WTC11 (cell line): ENCODE measurements around the gene THSD7B. TPM values are rescaled to one million over a fixed set of nuclear protein-coding genes. Genes with fewer than 3 reads are reported as not detected.

Experiments
- ATAC-seq: fragments of 200-7000 bp; cut with Tn5 transposase; 2 replicates; pipeline ENCODE4 v1.10.0; 2021; ENCODE audit warnings: mild to moderate bottlenecking, moderate library complexity
- CTCF ChIA-PET: fragments of 300-600 bp; sonication (Branson Sonifier 250); formaldehyde crosslinking; loops from one replicate; lab custom pipeline; 2021; ENCODE audit warnings: antibody characterized with exemption; lab: Charles Lee
- POLR2A ChIA-PET: fragments of 350-600 bp; sonication (Branson Sonifier 250); formaldehyde crosslinking; loops from one replicate; lab custom pipeline; 2021; ENCODE audit warnings: antibody characterized with exemption; lab: Charles Lee
- DNase-seq: peaks from one replicate; pipeline ENCODE4 v3.0.0; 2021; ENCODE audit warnings: low spot score
- H3K27ac Mint-ChIP-seq: 2 replicates; pipeline ENCODE4 v1.8.0; 2021; ENCODE audit warnings: mixed read lengths
- H3K27me3 Mint-ChIP-seq: 2 replicates; pipeline ENCODE4 v1.8.0; 2021; ENCODE audit warnings: low read depth, mild to moderate bottlenecking, moderate library complexity, mixed read lengths
- H3K36me3 Mint-ChIP-seq: 2 replicates; pipeline ENCODE4 v1.8.0; 2021; ENCODE audit warnings: mixed read lengths
- H3K4me1 Mint-ChIP-seq: 2 replicates; pipeline ENCODE4 v1.8.0; 2022; ENCODE audit warnings: mixed read lengths
- H3K4me3 Mint-ChIP-seq: 2 replicates; pipeline ENCODE4 v1.8.0; 2021; ENCODE audit warnings: mild to moderate bottlenecking, moderate library complexity, mixed read lengths
- H3K9me3 Mint-ChIP-seq: 2 replicates; pipeline ENCODE4 v1.8.0; 2021; ENCODE audit warnings: mixed read lengths
- CREB1 ChIP-seq: sonication (generic); formaldehyde crosslinking; IDR thresholded peaks from 2 replicates; pipeline ENCODE4 v1.8.0; 2023; ENCODE audit warnings: mild to moderate bottlenecking, missing genetic modification reagents
- ELF4 ChIP-seq: sonication (generic); formaldehyde crosslinking; IDR thresholded peaks from 2 replicates; pipeline ENCODE4 v1.8.1; 2022; ENCODE audit warnings: low read depth, mild to moderate bottlenecking, moderate library complexity, missing genetic modification reagents
- ESRRA ChIP-seq: sonication (generic); formaldehyde crosslinking; IDR thresholded peaks from 2 replicates; pipeline ENCODE4 v1.8.1; 2022; ENCODE audit warnings: mild to moderate bottlenecking, missing genetic modification reagents, borderline replicate concordance
- FOXK1 ChIP-seq: sonication (generic); formaldehyde crosslinking; IDR thresholded peaks from 2 replicates; pipeline ENCODE4 v1.8.0; 2022; ENCODE audit warnings: mild to moderate bottlenecking, moderate library complexity, missing genetic modification reagents
- GRHL2 ChIP-seq: fragments of 250-450 bp; sonication (Bioruptor Pico); IDR thresholded peaks from 2 replicates; pipeline ENCODE4 v1.8.0; 2022; ENCODE audit warnings: mild to moderate bottlenecking, moderate library complexity; ENCODE audit not compliant: insufficient replicate concordance, severe bottlenecking
- NFYB ChIP-seq: sonication (generic); formaldehyde crosslinking; conservative IDR thresholded peaks from 2 replicates; pipeline ENCODE4 v1.8.0; 2022; ENCODE audit warnings: low read depth, missing genetic modification reagents
- OVOL2 ChIP-seq: fragments of 250-450 bp; sonication (Bioruptor Pico); IDR thresholded peaks from 2 replicates; pipeline ENCODE4 v1.9.0; 2021; ENCODE audit warnings: mild to moderate bottlenecking, borderline replicate concordance
- SMAD4 ChIP-seq: sonication (generic); formaldehyde crosslinking; IDR thresholded peaks from 2 replicates; pipeline ENCODE4 v1.8.0; 2022; ENCODE audit warnings: mild to moderate bottlenecking, missing genetic modification reagents
- SOX15 ChIP-seq: fragments of 250-450 bp; sonication (Bioruptor Pico); IDR thresholded peaks from 2 replicates; pipeline ENCODE4 v1.9.0; 2021; ENCODE audit warnings: mild to moderate bottlenecking
- TEAD1 ChIP-seq: sonication (generic); formaldehyde crosslinking; IDR thresholded peaks from 2 replicates; pipeline ENCODE4 v1.8.0; 2022; ENCODE audit warnings: mild to moderate bottlenecking, missing genetic modification reagents
- TEAD4 ChIP-seq: sonication (generic); formaldehyde crosslinking; IDR thresholded peaks from 2 replicates; pipeline ENCODE4 v1.8.0; 2022; ENCODE audit warnings: mild to moderate bottlenecking, missing genetic modification reagents
- ZNF219 ChIP-seq: sonication (generic); formaldehyde crosslinking; IDR thresholded peaks from 2 replicates; pipeline ENCODE4 v1.8.0; 2023; ENCODE audit warnings: missing genetic modification reagents, mild to moderate bottlenecking, borderline replicate concordance
- ZNF317 ChIP-seq: sonication (generic); formaldehyde crosslinking; IDR thresholded peaks from 2 replicates; pipeline ENCODE4 v1.8.1; 2023; ENCODE audit warnings: low read depth, mild to moderate bottlenecking, moderate library complexity, missing genetic modification reagents, borderline replicate concordance
- ZNF423 ChIP-seq: fragments of 250-450 bp; sonication (Bioruptor Pico); IDR thresholded peaks from 2 replicates; pipeline ENCODE4 v2.1.2; 2022; ENCODE audit warnings: mild to moderate bottlenecking, moderate library complexity
- ZNF671 ChIP-seq: fragments of 250-450 bp; sonication (Bioruptor Pico); IDR thresholded peaks from 2 replicates; pipeline ENCODE4 v1.8.0; 2021; ENCODE audit warnings: mild to moderate bottlenecking
- total RNA-seq: library from RNA; stranded (reverse); gene quantifications from 3 replicates; pipeline ENCODE4 v1.2.3, GENCODE V29; 2021
- TF ChIP-seq, protein P1 (sequence below): sonication (generic); formaldehyde crosslinking; IDR thresholded peaks from 2 replicates; pipeline ENCODE4 v1.8.1; 2023; ENCODE audit warnings: mild to moderate bottlenecking, missing genetic modification reagents
- TF ChIP-seq, protein P2 (sequence below): sonication (generic); formaldehyde crosslinking; IDR thresholded peaks from 2 replicates; pipeline ENCODE4 v1.8.0; 2022; ENCODE audit warnings: missing genetic modification reagents
- TF ChIP-seq, protein P3 (sequence below): fragments of 250-450 bp; sonication (Bioruptor Pico); IDR thresholded peaks from 2 replicates; pipeline ENCODE4 v1.8.0; 2021; ENCODE audit warnings: mild to moderate bottlenecking
- TF ChIP-seq, protein P4 (sequence below): sonication (generic); formaldehyde crosslinking; IDR thresholded peaks from 2 replicates; pipeline ENCODE4 v1.8.1; 2022; ENCODE audit warnings: mild to moderate bottlenecking, missing genetic modification reagents, moderate library complexity, borderline replicate concordance
- TF ChIP-seq, protein P5 (sequence below): sonication (generic); formaldehyde crosslinking; IDR thresholded peaks from 2 replicates; pipeline ENCODE4 v1.8.0; 2023; ENCODE audit warnings: missing genetic modification reagents, mild to moderate bottlenecking, borderline replicate concordance

THSD7B gene
- total RNA-seq, 1 experiment from 2014 or later = 2.9 TPM

DNA sequence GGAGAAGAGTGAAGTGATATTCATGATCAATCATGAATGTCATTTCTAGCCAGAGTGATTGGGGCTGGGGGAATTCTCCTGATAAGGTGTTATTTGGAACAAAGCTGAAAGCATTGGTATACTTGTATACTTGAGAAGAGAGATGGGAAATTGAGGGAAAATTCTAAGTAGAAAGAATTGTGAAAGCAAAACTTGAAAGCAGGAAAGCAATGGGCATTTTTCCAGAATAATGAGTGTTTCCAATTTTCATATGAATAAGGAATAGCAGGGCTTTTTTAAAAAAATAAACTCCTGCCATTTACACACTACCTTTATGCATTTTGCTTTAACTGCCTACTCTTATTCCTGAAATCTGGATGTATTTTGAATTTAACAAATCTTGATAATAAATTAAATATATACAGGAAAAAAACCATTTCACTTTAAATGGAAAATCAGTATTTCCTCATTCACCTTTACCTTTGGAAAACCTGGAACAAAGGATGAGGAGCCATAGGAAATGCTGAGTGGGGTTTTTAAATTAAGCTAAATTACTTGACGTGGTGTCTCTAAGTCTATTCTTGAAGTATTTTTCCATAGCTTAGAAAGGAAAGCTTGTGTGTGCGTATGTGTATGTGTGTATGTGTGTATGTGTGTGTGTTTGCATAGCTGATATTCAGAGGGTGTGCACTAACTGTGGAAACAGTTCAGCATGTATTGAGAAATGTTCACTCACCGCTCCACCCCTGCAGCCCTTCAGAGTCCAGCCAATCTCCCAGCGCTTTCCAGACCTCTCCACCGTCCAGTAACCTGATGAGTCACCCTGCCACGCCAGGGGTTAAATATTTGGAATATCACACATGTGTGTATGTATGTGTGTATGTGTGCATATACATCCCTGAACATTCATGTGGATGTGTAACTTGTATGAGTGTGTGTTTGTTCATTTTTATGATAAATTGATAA, 427.3 kb downstream of the THSD7B start:
- DNase-seq = no peak
- H3K4me3 Mint-ChIP-seq = no peak overlapping the region
- TF ChIP-seq, protein P1, sequence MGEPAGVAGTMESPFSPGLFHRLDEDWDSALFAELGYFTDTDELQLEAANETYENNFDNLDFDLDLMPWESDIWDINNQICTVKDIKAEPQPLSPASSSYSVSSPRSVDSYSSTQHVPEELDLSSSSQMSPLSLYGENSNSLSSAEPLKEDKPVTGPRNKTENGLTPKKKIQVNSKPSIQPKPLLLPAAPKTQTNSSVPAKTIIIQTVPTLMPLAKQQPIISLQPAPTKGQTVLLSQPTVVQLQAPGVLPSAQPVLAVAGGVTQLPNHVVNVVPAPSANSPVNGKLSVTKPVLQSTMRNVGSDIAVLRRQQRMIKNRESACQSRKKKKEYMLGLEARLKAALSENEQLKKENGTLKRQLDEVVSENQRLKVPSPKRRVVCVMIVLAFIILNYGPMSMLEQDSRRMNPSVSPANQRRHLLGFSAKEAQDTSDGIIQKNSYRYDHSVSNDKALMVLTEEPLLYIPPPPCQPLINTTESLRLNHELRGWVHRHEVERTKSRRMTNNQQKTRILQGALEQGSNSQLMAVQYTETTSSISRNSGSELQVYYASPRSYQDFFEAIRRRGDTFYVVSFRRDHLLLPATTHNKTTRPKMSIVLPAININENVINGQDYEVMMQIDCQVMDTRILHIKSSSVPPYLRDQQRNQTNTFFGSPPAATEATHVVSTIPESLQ (CRISPR knock-in tag) = no peak
- TF ChIP-seq, protein P2, sequence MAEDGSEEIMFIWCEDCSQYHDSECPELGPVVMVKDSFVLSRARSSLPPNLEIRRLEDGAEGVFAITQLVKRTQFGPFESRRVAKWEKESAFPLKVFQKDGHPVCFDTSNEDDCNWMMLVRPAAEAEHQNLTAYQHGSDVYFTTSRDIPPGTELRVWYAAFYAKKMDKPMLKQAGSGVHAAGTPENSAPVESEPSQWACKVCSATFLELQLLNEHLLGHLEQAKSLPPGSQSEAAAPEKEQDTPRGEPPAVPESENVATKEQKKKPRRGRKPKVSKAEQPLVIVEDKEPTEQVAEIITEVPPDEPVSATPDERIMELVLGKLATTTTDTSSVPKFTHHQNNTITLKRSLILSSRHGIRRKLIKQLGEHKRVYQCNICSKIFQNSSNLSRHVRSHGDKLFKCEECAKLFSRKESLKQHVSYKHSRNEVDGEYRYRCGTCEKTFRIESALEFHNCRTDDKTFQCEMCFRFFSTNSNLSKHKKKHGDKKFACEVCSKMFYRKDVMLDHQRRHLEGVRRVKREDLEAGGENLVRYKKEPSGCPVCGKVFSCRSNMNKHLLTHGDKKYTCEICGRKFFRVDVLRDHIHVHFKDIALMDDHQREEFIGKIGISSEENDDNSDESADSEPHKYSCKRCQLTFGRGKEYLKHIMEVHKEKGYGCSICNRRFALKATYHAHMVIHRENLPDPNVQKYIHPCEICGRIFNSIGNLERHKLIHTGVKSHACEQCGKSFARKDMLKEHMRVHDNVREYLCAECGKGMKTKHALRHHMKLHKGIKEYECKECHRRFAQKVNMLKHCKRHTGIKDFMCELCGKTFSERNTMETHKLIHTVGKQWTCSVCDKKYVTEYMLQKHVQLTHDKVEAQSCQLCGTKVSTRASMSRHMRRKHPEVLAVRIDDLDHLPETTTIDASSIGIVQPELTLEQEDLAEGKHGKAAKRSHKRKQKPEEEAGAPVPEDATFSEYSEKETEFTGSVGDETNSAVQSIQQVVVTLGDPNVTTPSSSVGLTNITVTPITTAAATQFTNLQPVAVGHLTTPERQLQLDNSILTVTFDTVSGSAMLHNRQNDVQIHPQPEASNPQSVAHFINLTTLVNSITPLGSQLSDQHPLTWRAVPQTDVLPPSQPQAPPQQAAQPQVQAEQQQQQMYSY (CRISPR knock-in tag) = no peak
- TF ChIP-seq CREB1 (CRISPR knock-in tag) (no peak), ZNF671 (CRISPR knock-in tag) (no peak), ZNF219 (no peak), ESRRA (CRISPR knock-in tag) (no peak), ZNF423 (CRISPR knock-in tag) (no peak), SMAD4 (CRISPR knock-in tag) (no peak), TEAD4 (CRISPR knock-in tag) (no peak), ELF4 (CRISPR knock-in tag) (no peak), TEAD1 (no peak), GRHL2 (no peak), OVOL2 (CRISPR knock-in tag) (no peak), ZNF317 (CRISPR knock-in tag) (no peak), FOXK1 (CRISPR knock-in tag) (no peak), NFYB (CRISPR knock-in tag) (no peak), SOX15 (CRISPR knock-in tag) (no peak)
- TF ChIP-seq, protein P3, sequence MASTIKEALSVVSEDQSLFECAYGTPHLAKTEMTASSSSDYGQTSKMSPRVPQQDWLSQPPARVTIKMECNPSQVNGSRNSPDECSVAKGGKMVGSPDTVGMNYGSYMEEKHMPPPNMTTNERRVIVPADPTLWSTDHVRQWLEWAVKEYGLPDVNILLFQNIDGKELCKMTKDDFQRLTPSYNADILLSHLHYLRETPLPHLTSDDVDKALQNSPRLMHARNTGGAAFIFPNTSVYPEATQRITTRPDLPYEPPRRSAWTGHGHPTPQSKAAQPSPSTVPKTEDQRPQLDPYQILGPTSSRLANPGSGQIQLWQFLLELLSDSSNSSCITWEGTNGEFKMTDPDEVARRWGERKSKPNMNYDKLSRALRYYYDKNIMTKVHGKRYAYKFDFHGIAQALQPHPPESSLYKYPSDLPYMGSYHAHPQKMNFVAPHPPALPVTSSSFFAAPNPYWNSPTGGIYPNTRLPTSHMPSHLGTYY (CRISPR knock-in tag) = no peak
- TF ChIP-seq, protein P4, sequence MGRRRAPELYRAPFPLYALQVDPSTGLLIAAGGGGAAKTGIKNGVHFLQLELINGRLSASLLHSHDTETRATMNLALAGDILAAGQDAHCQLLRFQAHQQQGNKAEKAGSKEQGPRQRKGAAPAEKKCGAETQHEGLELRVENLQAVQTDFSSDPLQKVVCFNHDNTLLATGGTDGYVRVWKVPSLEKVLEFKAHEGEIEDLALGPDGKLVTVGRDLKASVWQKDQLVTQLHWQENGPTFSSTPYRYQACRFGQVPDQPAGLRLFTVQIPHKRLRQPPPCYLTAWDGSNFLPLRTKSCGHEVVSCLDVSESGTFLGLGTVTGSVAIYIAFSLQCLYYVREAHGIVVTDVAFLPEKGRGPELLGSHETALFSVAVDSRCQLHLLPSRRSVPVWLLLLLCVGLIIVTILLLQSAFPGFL (CRISPR knock-in tag) = no peak
- TF ChIP-seq, protein P5, sequence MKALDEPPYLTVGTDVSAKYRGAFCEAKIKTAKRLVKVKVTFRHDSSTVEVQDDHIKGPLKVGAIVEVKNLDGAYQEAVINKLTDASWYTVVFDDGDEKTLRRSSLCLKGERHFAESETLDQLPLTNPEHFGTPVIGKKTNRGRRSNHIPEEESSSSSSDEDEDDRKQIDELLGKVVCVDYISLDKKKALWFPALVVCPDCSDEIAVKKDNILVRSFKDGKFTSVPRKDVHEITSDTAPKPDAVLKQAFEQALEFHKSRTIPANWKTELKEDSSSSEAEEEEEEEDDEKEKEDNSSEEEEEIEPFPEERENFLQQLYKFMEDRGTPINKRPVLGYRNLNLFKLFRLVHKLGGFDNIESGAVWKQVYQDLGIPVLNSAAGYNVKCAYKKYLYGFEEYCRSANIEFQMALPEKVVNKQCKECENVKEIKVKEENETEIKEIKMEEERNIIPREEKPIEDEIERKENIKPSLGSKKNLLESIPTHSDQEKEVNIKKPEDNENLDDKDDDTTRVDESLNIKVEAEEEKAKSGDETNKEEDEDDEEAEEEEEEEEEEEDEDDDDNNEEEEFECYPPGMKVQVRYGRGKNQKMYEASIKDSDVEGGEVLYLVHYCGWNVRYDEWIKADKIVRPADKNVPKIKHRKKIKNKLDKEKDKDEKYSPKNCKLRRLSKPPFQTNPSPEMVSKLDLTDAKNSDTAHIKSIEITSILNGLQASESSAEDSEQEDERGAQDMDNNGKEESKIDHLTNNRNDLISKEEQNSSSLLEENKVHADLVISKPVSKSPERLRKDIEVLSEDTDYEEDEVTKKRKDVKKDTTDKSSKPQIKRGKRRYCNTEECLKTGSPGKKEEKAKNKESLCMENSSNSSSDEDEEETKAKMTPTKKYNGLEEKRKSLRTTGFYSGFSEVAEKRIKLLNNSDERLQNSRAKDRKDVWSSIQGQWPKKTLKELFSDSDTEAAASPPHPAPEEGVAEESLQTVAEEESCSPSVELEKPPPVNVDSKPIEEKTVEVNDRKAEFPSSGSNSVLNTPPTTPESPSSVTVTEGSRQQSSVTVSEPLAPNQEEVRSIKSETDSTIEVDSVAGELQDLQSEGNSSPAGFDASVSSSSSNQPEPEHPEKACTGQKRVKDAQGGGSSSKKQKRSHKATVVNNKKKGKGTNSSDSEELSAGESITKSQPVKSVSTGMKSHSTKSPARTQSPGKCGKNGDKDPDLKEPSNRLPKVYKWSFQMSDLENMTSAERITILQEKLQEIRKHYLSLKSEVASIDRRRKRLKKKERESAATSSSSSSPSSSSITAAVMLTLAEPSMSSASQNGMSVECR (CRISPR knock-in tag) = no peak
- TF ChIP-seq, all 79 proteins: peak for 0
- ATAC-seq = no peak
- H3K36me3 Mint-ChIP-seq = no peaks in the 10 kb centered on the region
- H3K9me3 Mint-ChIP-seq = no peaks in the 10 kb centered on the region
- POLR2A ChIA-PET = no interaction called here
- peaks cover 47% of the 10 kb centered on the region for H3K27me3 Mint-ChIP-seq
- H3K4me1 Mint-ChIP-seq = peaks cover 20% of the 10 kb centered on the region
- CTCF ChIA-PET = no interaction called here
- H3K27ac Mint-ChIP-seq = no peak overlapping the region
